Neural cell (in vitro differentiated cells): ENCODE measurements around the gene PPARGC1A. TPM values are rescaled to one million over a fixed set of nuclear protein-coding genes. Genes with fewer than 3 reads are reported as not detected.

Experiments
- H2AFZ ChIP-seq: fragments of 200-600, 300-800 bp; sonication (generic), shearing (Covaris generic); 2 replicates; pipeline ENCODE4 v1.6.0; 2014; ENCODE audit warnings: low read depth, mild to moderate bottlenecking, antibody characterized with exemption, low read length, moderate library complexity
- H3F3A ChIP-seq: fragments of 200-600 bp; shearing (Covaris generic); 2 replicates; pipeline ENCODE4 v1.6.1; 2016; ENCODE audit warnings: mild to moderate bottlenecking, moderate library complexity, mixed read lengths, antibody characterized with exemption, low read length; ENCODE audit not compliant: insufficient read depth, poor library complexity, severe bottlenecking
- H3K27ac ChIP-seq: fragments of 200-600, 300-800 bp; sonication (generic), shearing (Covaris generic); 2 replicates; pipeline ENCODE4 v1.5.1; 2014; ENCODE audit warnings: mild to moderate bottlenecking, low read length, moderate library complexity
- H3K27me3 ChIP-seq: fragments of 300-800, 200-600 bp; sonication (generic), shearing (Covaris generic); 2 replicates; pipeline ENCODE4 v1.6.0; 2014; ENCODE audit warnings: mild to moderate bottlenecking, low read depth, low read length, moderate library complexity; ENCODE audit not compliant: insufficient read depth
- H3K36me3 ChIP-seq: fragments of 300-800, 200-600 bp; sonication (generic), shearing (Covaris generic); 2 replicates; pipeline ENCODE4 v1.5.1; 2014; ENCODE audit warnings: mild to moderate bottlenecking, antibody characterized with exemption, low read length, moderate library complexity; ENCODE audit not compliant: insufficient read depth
- H3K4me2 ChIP-seq: fragments of 300-800, 200-600 bp; sonication (generic), shearing (Covaris generic); 2 replicates; pipeline ENCODE4 v1.6.0; 2014; ENCODE audit warnings: mild to moderate bottlenecking, low read length
- H3K4me3 ChIP-seq: fragments of 300-800, 200-600 bp; sonication (generic), shearing (Covaris generic); 2 replicates; pipeline ENCODE4 v1.5.1; 2014; ENCODE audit warnings: mild to moderate bottlenecking, low read length, moderate library complexity
- H3K79me2 ChIP-seq: fragments of 200-600 bp; shearing (Covaris generic); replicated peaks from 2 replicates; pipeline ENCODE4 v1.6.0; 2014; ENCODE audit warnings: mild to moderate bottlenecking, low read length, moderate library complexity; ENCODE audit not compliant: insufficient read depth
- H3K9ac ChIP-seq: fragments of 300-800, 200-600 bp; sonication (generic), shearing (Covaris generic); 2 replicates; pipeline ENCODE4 v1.6.1; 2016; ENCODE audit warnings: mild to moderate bottlenecking, low read length, mixed read lengths
- H3K9me2 ChIP-seq: fragments of 200-600 bp; shearing (Covaris generic); 2 replicates; pipeline ENCODE4 v1.6.1; 2016; ENCODE audit warnings: mild to moderate bottlenecking, low read length, mixed read lengths; ENCODE audit not compliant: insufficient read depth
- H3K9me3 ChIP-seq: fragments of 200-600, 300-800 bp; sonication (generic), shearing (Covaris generic); 2 replicates; pipeline ENCODE4 v1.6.1; 2016; ENCODE audit warnings: mild to moderate bottlenecking, mixed run types, low read length, moderate library complexity, mixed read lengths
- H4K20me1 ChIP-seq: fragments of 200-600 bp; shearing (Covaris generic); 2 replicates; pipeline ENCODE4 v1.6.1; 2016; ENCODE audit warnings: mild to moderate bottlenecking, mixed run types; ENCODE audit not compliant: insufficient read depth
- EP300 ChIP-seq: fragments of 450-650 bp; conservative IDR thresholded peaks from 2 replicates; pipeline ENCODE4 v1.6.1; 2014; ENCODE audit warnings: antibody characterized with exemption, mild to moderate bottlenecking, moderate library complexity; ENCODE audit not compliant: poor library complexity, severe bottlenecking
- EZH2 ChIP-seq: fragments of 200-600, 300-800 bp; shearing (Covaris generic), sonication (generic); IDR thresholded peaks from 2 replicates; pipeline ENCODE4 v1.6.1; 2014; ENCODE audit warnings: antibody characterized with exemption, low read length, borderline replicate concordance, mild to moderate bottlenecking; ENCODE audit not compliant: insufficient read depth, poor library complexity, severe bottlenecking
- MXI1 ChIP-seq: fragments of 450-650 bp; conservative IDR thresholded peaks from 2 replicates; pipeline ENCODE4 v1.6.1; 2014; ENCODE audit warnings: antibody characterized with exemption, mild to moderate bottlenecking; ENCODE audit not compliant: poor library complexity, severe bottlenecking
- POLR2AphosphoS5 ChIP-seq: IDR thresholded peaks from 2 replicates; pipeline ENCODE4 v1.6.1; 2012
- RAD21 ChIP-seq: fragments of 450-650 bp; conservative IDR thresholded peaks from 2 replicates; pipeline ENCODE4 v1.6.1; 2014; ENCODE audit warnings: antibody characterized with exemption, mild to moderate bottlenecking, moderate library complexity
- SMC3 ChIP-seq: fragments of 450-650 bp; conservative IDR thresholded peaks from 2 replicates; pipeline ENCODE4 v1.6.1; 2014; ENCODE audit warnings: antibody characterized with exemption, mild to moderate bottlenecking, moderate library complexity; ENCODE audit not compliant: poor library complexity
- TAF1 ChIP-seq: IDR thresholded peaks from 2 replicates; pipeline ENCODE4 v1.6.1; 2012; ENCODE audit warnings: low read depth
- polyA plus RNA-seq: library from polyadenylated mRNA; depleted of rRNA; stranded (reverse); fragments of >200 nt; gene quantifications from 2 replicates; pipeline ENCODE4 v1.2.3, GENCODE V29; 2014
- TF ChIP-seq, protein P1 (sequence below): fragments of 450-650 bp; IDR thresholded peaks from 2 replicates; pipeline ENCODE4 v1.5.1; 2014; ENCODE audit warnings: antibody characterized with exemption, mild to moderate bottlenecking, moderate library complexity; ENCODE audit not compliant: poor library complexity, severe bottlenecking
- TF ChIP-seq, protein P2 (sequence below): IDR thresholded peaks from 2 replicates; pipeline ENCODE4 v1.6.1; 2012; ENCODE audit warnings: borderline replicate concordance

PPARGC1A gene
- polyA plus RNA-seq, 1 donor from 2014 or later: 7.2 TPM

DNA sequence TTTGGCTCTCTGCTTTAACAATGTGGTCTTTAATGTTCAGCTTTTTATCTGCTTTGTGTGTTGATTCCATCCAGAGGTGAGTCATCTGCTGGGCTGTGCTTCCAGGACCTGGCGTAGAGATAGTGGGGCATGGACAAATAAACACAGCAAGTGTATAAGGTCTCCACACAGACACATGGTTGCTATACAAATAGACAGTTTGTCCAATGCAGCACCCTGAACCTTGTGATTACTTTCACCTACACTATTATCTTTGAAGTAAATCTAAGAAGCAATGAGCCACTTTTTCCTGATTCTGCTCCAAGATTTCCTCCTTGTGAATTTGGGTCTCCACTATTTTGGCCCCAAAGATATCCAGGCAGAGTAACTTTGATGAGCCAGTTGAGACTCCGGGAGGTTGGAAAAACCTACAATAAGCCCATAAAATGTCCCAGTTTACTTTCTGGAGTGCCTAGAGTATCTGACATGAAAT, 12.1 kb downstream of the PPARGC1A start:
- Histone ChIP-seq H3K36me3 (no peaks in the 10 kb centered on the region), H3K4me2 (no peak overlapping the region), H3K27me3 (no peaks in the 10 kb centered on the region), H3F3A (no peaks in the 10 kb centered on the region), H3K9ac (no peak overlapping the region), H3K9me2 (no peaks in the 10 kb centered on the region), H4K20me1 (no peaks in the 10 kb centered on the region), H3K79me2 (no peaks in the 10 kb centered on the region), H3K4me3 (no peak overlapping the region), H3K27ac (no peak overlapping the region), H3K9me3 (no peaks in the 10 kb centered on the region), H2AFZ (no peak overlapping the region)
- TF ChIP-seq, protein P1, sequence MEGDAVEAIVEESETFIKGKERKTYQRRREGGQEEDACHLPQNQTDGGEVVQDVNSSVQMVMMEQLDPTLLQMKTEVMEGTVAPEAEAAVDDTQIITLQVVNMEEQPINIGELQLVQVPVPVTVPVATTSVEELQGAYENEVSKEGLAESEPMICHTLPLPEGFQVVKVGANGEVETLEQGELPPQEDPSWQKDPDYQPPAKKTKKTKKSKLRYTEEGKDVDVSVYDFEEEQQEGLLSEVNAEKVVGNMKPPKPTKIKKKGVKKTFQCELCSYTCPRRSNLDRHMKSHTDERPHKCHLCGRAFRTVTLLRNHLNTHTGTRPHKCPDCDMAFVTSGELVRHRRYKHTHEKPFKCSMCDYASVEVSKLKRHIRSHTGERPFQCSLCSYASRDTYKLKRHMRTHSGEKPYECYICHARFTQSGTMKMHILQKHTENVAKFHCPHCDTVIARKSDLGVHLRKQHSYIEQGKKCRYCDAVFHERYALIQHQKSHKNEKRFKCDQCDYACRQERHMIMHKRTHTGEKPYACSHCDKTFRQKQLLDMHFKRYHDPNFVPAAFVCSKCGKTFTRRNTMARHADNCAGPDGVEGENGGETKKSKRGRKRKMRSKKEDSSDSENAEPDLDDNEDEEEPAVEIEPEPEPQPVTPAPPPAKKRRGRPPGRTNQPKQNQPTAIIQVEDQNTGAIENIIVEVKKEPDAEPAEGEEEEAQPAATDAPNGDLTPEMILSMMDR: no peak
- TF ChIP-seq, protein P2, sequence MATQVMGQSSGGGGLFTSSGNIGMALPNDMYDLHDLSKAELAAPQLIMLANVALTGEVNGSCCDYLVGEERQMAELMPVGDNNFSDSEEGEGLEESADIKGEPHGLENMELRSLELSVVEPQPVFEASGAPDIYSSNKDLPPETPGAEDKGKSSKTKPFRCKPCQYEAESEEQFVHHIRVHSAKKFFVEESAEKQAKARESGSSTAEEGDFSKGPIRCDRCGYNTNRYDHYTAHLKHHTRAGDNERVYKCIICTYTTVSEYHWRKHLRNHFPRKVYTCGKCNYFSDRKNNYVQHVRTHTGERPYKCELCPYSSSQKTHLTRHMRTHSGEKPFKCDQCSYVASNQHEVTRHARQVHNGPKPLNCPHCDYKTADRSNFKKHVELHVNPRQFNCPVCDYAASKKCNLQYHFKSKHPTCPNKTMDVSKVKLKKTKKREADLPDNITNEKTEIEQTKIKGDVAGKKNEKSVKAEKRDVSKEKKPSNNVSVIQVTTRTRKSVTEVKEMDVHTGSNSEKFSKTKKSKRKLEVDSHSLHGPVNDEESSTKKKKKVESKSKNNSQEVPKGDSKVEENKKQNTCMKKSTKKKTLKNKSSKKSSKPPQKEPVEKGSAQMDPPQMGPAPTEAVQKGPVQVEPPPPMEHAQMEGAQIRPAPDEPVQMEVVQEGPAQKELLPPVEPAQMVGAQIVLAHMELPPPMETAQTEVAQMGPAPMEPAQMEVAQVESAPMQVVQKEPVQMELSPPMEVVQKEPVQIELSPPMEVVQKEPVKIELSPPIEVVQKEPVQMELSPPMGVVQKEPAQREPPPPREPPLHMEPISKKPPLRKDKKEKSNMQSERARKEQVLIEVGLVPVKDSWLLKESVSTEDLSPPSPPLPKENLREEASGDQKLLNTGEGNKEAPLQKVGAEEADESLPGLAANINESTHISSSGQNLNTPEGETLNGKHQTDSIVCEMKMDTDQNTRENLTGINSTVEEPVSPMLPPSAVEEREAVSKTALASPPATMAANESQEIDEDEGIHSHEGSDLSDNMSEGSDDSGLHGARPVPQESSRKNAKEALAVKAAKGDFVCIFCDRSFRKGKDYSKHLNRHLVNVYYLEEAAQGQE: no peak
- no peak for TF ChIP-seq EP300
- no peak for TF ChIP-seq TAF1
- TF ChIP-seq SMC3: no peak
- no peak for TF ChIP-seq POLR2AphosphoS5
- no peak for TF ChIP-seq RAD21
- TF ChIP-seq MXI1: no peak
- TF ChIP-seq EZH2: no peak

DNA sequence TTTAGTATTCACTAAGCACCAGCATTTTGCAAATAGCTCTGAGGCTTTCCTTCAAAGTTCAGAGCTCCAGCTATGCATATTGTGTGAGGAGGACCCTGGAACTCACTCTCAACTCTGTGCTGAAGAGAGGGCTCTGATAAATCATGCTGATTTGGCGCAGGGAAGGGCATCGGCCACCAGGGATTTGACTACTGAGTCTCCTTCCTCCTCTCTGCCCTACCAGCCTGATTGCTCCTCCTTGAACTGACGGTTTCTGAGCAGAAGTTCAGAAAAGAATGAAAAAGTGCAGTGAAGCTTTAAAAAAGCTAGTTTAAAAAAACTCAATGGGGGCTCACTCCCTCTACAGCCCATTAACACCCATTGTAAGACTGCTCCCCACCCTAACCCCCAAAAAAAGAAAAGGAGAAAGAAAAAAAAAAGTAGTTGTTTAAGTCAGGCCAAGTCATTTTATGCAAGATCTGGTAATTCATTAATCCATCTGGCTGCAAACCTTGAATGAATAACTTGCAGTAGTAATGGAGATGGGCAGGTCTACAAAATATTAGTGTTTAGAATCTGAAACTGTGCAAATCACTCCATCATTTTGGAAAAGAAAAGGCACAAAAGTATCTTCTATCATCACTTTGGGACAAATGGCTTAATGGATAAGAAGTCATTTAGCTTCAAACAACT, 13.3 kb downstream of the PPARGC1A start:
- no peak overlapping the region for H2AFZ ChIP-seq
- H3K4me2 ChIP-seq: no peak overlapping the region
- H3K27ac ChIP-seq: no peak overlapping the region
- H3K79me2 ChIP-seq: no peaks in the 10 kb centered on the region
- H3K27me3 ChIP-seq: no peaks in the 10 kb centered on the region
- no peaks in the 10 kb centered on the region for H3K36me3 ChIP-seq
- H3F3A ChIP-seq: no peaks in the 10 kb centered on the region
- H4K20me1 ChIP-seq: no peaks in the 10 kb centered on the region
- no peak overlapping the region for H3K4me3 ChIP-seq
- no peaks in the 10 kb centered on the region for H3K9me3 ChIP-seq
- TF ChIP-seq EP300 (no peak), POLR2AphosphoS5 (no peak), RAD21 (no peak), SMC3 (no peak), EZH2 (no peak), TAF1 (no peak), MXI1 (no peak)
- TF ChIP-seq, protein P2: no peak
- TF ChIP-seq, protein P1: no peak
- H3K9ac ChIP-seq: no peak overlapping the region
- H3K9me2 ChIP-seq: no peaks in the 10 kb centered on the region
